GM21528 (cell line): ENCODE results near the gene ZC3H7B.

Experiments
- ATAC-seq: cut with Tn5 transposase; IDR thresholded peaks from one replicate; pipeline ENCODE4 v1.9.1; 2021; ENCODE audit warnings: mild to moderate bottlenecking, moderate library complexity; ENCODE audit not compliant: unreplicated experiment, low FRiP score

ZC3H7B gene

GRCh38 chr22:41352058-41352457 is 50.7 kb downstream of the ZC3H7B start:
- ATAC-seq: no peak

- no peak for ATAC-seq
Observed at GRCh38 chr22:41353862-41354575, 52.7 kb downstream of the ZC3H7B start.

DNA sequence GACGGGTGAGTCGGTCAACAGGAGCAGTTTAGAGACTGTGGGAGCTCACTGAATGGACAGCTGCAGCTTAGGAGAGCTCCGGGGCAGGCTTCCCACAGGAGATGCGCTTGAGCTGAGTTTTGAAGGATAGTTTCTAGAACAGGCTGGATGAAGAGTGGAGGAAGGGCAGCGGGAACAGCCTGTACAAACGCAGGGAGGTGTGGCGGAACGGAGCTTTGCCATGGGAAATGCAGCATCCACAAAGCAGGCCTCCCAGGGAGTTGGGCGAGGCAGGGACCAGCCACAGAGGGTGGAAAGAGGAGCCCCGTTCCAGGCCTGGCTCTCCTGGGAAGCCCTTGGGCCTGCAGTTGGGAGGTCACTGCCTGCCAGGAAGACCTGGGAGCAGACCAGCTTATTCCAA is 53.7 kb downstream of the ZC3H7B start:
- ATAC-seq: no peak

DNA sequence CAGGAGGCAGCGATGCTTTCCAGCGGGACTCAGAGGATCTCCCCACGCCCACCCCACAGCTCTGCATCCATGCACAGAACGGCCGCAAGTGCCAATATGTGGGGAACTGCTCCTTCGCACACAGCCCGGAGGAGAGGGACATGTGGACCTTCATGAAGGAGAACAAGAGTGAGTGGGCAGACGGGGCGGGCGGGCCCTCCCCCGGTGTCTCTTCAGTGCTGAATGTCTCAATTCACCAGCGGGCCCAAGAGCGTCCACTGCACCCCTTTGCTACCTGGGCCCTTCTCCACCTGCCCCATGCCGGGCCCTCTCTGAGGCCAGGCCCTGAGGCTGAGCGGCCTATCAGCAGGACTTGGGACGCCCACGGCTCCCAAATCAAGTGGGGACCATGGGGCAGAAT is 54.6 kb downstream of the ZC3H7B start:
- ATAC-seq: no peak

DNA sequence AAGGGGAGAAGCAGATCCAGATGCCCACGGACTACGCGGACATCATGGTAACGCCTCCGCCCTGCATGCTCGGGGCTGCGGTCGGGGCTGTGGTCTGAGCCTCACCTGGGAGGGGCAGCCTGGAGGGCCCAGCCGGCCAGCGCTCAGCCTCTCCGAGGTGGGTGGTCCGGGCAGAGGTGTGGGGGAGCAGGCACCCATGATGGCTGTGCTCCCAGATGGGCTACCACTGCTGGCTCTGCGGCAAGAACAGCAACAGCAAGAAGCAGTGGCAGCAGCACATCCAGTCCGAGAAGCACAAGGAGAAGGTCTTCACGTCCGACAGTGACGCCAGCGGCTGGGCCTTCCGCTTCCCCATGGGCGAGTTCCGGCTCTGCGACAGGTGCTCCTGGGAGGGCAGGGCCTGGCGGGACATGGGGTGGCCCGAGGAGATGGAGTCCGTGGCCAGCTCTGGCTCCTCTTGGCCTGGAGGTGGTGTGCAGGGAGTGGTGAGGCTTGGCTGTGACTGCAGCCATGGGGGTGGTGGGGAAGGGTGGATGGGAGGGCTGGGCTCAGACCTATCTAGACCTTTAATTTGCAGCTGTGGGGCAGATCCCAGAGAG is 55.2 kb downstream of the ZC3H7B start:
- ATAC-seq: no peak

DNA sequence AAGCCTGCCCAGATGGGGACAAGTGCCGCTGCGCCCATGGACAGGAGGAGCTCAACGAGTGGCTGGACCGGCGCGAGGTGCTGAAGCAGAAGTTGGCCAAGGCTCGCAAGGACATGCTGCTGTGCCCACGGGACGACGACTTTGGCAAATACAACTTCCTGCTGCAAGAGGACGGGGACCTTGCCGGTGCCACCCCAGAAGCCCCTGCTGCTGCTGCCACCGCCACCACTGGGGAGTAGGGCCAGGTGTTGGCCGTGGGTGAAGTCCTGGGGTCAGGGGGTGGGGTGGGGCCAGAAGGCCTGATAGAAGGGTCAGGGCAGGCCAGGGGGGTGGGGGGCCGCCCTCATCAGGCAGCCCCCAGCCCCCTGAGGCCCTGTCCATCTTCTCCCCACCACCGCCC is 55.9 kb downstream of the ZC3H7B start:
- no peak for ATAC-seq

DNA sequence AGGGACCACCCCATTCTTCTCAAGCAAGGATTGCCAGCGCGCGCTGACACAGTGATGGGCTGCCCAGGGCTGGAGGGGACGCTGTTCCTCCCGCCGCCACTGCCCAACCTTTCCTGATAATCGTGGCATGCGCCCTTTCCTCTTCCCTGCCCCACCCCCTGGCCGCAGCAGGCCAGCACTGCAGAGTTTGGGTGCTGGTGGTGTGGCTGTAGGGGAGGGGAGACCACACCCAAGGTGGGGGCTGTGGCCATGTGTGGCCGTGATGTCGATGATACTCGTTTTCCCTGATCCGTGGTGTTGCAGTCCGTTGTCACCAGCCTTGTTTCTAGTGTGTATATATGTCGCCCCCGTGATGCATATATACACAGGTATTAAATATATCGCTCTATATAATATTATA is 57.6 kb downstream of the ZC3H7B start:
- no peak for ATAC-seq

GRCh38 chr22:41359376-41359775 is 58.1 kb downstream of the ZC3H7B start:
- no peak for ATAC-seq

DNA sequence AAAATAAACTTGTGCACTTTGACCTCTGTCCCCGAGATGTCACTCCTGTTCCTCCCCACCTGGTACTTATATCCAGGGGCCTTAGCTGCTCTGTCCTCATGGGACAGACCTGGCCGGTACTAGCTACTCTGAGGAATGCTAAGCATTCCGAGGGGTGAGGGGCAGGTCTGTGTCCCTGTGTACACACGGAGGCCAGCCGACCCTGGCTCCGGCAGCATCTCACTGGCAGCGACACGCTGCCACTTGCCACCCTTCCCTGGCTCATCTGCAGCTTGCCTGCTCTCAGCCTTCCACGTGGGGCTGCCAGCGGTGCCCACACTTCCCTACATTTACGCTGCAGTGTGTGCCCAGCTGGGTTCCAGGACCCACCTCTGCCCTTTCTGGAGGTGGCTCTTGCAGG is 58.8 kb downstream of the ZC3H7B start:
- ATAC-seq: no peak

DNA sequence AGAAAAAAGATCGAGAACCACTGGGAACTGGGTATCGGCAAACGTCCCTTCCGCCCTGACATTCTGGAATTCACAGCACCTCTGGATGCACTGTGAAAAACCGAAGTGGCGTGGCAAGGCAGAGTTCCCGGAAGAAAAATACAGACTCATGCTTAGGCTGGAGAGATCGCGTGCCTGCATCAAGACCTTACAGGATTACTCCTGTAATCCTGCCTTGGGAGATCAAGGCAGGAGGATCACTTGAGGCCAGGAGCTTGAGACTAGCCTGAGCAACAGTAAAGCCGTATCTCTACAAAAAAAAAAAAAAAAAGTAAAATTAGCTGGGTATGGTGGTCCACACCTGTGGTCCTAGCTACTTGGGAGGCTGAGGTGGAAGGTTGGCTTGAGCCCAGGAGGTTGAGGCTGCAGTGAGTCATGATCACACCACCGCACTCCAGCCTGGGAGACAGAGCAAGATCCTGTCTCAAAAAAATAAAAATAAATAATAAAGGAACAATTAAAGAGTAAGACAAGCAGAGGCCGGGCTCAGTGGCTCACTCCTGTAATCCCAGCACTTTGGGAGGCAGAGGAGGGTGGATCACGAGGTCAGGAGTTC is 60.5 kb downstream of the ZC3H7B start:
- no peak for ATAC-seq

DNA sequence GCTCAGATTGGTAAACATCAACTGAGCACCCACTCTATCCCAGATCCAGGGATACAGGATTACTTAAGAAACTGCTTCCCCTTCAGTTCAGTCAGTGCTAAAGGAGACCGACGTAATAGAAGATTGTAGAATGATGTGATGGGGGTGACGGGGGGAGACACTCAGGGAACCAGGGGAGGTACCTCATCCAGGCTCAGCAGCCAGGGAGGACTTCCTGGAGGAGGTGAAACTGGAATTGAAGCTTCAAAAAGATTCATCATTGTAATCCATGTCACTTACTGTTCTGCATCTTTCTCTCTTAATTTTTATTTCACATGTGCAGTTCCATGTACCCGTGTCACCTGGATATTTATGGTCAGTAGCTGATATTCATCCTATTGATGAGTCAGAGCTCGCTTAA is 61.3 kb downstream of the ZC3H7B start:
- ATAC-seq: no peak

DNA sequence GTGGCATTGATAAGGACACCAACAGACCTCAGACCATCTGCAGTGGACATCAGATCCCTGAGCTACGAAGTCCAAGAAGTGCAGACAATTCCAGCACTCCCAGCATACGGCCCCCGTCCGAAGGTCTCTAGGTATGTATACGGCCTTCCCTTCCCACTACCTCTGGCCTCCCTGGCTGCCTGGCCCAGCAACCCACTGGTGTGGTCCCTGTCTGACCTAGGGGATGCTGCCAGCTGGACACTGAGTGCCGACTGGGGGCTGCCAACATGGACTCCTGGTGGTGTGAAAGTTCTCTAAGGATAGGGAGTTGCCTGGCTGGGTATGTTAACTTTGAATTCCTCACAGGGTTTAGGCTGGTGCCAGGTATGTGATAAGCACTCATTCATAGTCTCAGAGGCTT is 62.9 kb downstream of the ZC3H7B start:
- ATAC-seq: no peak

DNA sequence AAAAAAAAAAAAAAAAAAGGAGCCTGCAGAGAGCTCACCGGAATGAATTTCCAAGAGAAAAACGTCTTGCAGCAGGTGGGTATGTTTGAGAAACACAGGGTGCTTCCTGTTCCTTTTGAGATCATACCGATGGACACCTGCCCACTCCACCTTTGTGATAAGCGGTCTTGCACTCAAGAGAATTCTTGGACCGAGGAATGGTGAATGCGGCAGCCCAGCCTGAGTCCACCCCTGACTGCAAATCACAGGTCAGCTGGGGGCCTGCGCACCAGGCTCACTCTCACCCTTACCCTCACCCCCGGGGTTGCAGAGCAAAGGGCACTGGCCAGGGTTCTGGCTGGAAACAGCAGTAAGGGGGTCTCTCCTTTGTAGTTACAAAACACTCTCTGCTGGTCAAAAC is 63.6 kb downstream of the ZC3H7B start:
- ATAC-seq: no peak

GRCh38 chr22:41365425-41365824 is 64.1 kb downstream of the ZC3H7B start:
- no peak for ATAC-seq

- ATAC-seq: no peak
Observed at GRCh38 chr22:41366323-41367029, 65.2 kb downstream of the ZC3H7B start.

- no peak for ATAC-seq
Observed at GRCh38 chr22:41367039-41367679, 65.8 kb downstream of the ZC3H7B start.

GRCh38 chr22:41367680-41368542 is 66.6 kb downstream of the ZC3H7B start:
- ATAC-seq: no peak

DNA sequence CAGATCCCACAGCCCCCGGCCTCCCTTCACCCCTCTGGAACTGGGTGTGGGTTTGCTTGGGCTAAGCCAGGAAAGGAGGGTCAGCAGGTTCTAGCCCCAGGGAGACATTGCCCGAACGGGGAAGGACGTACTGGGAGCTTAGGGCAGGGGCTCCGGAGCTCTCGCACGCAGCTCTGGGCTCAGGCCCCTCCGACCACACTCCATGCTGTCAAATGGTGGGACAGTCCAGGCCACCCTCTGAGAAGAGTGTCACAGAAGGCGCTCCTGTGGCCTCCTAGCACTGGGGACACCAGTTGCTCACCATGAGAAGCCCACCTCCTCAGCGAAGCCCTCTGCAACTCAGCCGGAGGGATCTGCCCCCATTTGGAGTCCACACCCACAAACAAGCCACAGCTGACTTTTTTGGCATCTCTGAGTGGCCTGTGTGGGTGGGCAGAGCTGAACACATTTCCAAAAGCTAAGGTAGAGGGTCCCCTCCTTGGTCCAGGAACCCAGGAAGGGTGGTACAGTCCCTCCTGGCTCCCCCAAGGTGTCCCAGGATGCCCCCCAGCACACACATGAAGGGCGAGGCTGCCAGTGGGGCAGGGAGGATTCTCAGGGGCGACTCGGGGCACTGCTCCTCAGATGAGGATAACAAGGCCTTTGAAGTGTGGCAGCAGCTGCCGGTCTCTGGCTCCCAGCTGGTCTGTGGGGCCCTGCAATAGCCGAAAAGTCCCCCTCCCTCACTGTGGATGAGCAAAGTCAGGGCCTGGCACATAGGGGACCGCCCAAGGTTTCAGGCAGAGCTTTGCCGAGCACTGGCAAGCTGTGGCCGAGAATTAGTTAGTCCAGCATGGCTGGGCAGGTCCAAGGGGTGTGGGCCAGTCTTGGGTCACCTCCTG is 67.5 kb downstream of the ZC3H7B start:
- no peak for ATAC-seq

GRCh38 chr22:41369424-41369745 is 68.1 kb downstream of the ZC3H7B start:
- no peak for ATAC-seq
